ENCODE results near the gene FTO. TPM values are rescaled to one million over a fixed set of nuclear protein-coding genes. Genes with fewer than 3 reads are reported as not detected.

Gene FTO
- total RNA-seq, 1 donor from 2014 or later, result 75.6 TPM

DNA sequence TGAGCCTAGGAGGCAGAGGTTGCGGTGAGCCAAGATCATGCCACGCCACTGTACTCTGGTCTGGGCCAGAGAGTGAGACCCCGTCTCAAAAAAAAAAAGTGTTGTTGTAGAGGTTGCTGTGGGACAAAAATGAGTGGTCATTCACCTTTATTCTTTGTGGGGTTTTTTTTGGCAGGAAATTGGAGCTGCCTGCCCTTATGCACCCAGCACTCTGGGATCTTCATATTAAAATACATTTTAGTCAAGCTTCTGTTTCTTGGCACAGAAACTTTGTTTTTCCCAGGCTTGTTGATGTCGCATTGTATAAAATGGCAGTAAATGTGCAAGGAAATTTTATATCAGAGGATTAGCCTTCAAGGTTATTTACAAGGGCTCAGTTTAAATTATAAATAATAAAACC lies 174.3 kb downstream of the FTO start:
- no peaks in the 10 kb centered on the region for H3K9me3 ChIP-seq
- H3K27ac ChIP-seq, result no peak overlapping the region
- no peak for ATAC-seq
- H3K4me3 ChIP-seq, result no peak overlapping the region
- DNase-seq, result no peak
- TF ChIP-seq, protein P1, sequence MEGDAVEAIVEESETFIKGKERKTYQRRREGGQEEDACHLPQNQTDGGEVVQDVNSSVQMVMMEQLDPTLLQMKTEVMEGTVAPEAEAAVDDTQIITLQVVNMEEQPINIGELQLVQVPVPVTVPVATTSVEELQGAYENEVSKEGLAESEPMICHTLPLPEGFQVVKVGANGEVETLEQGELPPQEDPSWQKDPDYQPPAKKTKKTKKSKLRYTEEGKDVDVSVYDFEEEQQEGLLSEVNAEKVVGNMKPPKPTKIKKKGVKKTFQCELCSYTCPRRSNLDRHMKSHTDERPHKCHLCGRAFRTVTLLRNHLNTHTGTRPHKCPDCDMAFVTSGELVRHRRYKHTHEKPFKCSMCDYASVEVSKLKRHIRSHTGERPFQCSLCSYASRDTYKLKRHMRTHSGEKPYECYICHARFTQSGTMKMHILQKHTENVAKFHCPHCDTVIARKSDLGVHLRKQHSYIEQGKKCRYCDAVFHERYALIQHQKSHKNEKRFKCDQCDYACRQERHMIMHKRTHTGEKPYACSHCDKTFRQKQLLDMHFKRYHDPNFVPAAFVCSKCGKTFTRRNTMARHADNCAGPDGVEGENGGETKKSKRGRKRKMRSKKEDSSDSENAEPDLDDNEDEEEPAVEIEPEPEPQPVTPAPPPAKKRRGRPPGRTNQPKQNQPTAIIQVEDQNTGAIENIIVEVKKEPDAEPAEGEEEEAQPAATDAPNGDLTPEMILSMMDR (IDR thresholded peaks at IDR 0.05), result no peak
- no peaks in the 10 kb centered on the region for H3K27me3 ChIP-seq
- H3K4me1 ChIP-seq, result no peaks in the 10 kb centered on the region
- peaks cover 25% of the 10 kb centered on the region for H3K36me3 ChIP-seq
- intact Hi-C loops (cut with DNase I), result no loop called here

DNA sequence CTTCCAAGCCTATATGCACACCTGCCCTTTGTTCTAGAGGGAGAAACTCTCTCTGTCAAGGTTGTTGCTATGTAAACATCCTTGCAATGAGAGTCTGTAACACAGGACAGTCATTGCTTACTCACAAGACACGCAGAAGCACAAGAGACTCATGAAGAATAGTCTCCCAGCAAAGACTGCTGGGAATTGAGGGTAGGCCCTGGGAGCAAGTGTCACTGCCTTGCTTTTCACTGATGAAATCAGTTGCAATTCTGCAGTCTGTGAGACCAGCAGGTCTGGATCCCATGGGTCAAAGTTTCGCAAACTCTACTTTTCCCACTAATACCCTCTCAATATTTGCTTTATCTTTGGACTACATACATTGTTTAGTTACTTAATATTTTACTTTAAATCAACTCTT lies 177.4 kb downstream of the FTO start:
- TF ChIP-seq, protein P1 (IDR thresholded peaks at IDR 0.05), result no peak
- ATAC-seq (no peak), DNase-seq (no peak)
- intact Hi-C loops (cut with DNase I), result no loop called here
- Histone ChIP-seq H3K27me3 (no peaks in the 10 kb centered on the region), H3K9me3 (no peaks in the 10 kb centered on the region), H3K36me3 (peaks cover 30% of the 10 kb centered on the region), H3K4me1 (no peaks in the 10 kb centered on the region), H3K4me3 (no peak overlapping the region), H3K27ac (no peak overlapping the region)

DNA sequence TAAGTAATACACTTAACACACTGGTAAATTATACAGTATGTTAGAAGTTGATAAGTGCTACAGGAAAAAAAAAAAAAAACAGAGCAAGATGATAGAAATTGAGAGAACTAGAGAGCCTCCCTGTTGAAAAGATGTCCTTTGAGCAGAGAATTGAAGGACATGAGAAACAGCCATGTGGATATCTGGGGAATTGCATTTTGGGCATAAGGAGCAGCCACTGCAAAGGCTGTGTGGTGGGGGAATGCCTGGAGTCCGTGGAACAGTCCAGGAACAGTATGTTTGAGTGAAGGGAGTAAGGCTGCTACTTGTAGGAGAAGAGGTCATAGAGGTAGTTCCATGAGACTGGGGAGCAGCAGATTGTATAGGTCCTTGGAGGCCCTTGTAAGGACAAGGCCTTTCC lies 178.4 kb downstream of the FTO start:
- Histone ChIP-seq H3K4me1 (no peaks in the 10 kb centered on the region), H3K9me3 (no peaks in the 10 kb centered on the region), H3K27me3 (no peaks in the 10 kb centered on the region), H3K4me3 (no peak overlapping the region), H3K27ac (no peak overlapping the region), H3K36me3 (peaks cover 30% of the 10 kb centered on the region)
- TF ChIP-seq, protein P1 (IDR thresholded peaks at IDR 0.05), result no peak
- DNase-seq (no peak), ATAC-seq (no peak)
- intact Hi-C loops (cut with DNase I), result no loop called here

DNA sequence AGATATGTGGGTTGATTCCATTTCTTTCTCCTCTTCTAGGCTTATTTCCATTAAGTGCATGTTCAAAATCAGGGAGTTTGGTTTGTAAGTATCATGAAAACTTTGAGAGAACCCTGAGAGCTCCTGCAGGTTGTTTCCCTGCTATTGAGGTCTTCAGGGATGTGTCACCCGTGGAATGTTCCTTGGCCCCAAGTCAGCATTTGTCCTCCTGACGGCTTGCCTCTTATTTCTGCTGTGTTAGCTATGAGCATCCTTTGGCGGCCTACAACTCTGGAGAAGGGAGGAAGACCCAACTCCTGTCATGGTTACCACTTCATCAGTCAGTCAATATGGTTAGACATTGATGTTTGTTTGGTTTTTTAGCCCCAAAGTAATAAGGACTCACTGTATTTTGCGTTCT lies 180.8 kb downstream of the FTO start:
- Histone ChIP-seq H3K36me3 (peaks cover 37% of the 10 kb centered on the region), H3K9me3 (no peaks in the 10 kb centered on the region), H3K4me1 (no peaks in the 10 kb centered on the region), H3K4me3 (no peak overlapping the region), H3K27ac (no peak overlapping the region), H3K27me3 (no peaks in the 10 kb centered on the region)
- intact Hi-C loops (cut with DNase I), result no loop called here
- TF ChIP-seq, protein P1 (IDR thresholded peaks at IDR 0.05), result no peak
- ATAC-seq (no peak), DNase-seq (no peak)

DNA sequence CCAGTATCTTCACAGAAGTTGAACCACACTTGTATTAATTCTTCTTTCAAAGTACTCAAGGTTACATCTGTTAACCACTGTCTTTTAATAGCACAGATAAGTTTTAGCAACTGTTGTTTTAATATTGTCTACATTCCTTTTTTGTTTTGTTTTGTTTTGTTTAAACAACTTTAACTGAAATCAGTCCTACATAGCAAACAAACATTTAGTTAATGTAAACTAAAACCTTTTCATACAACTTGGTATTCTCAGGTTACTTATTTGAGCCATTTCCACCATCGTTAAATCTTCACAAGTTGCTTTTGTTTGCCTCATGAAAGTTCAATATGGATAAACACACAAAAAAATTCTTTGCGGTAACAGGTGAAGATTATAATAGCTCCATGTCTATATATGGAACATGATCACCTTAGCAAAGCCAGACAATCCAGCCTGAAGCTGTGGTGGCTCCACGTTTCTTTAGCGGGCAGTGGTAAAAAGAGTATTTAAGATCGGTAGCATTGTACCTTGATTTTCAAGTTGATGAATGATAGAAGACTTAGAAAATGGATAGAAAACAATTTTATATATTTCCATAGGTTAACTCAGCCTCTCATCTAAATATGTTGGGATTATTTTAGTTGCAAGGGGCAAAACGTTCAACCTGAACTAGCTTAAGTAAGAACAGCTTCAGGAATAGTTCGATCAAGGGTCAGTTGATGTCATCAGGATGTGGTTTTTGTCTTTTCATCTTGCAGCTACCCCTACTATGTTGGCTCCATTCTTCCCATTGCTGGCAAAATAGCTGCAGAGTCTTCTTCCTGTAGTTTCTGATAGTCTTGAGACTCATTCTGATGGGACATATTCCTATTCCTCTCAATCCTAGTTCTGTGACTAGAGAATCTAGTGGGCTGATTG lies 182.8 kb downstream of the FTO start:
- TF ChIP-seq, protein P1 (IDR thresholded peaks at IDR 0.05), result no peak
- Histone ChIP-seq H3K9me3 (no peaks in the 10 kb centered on the region), H3K4me3 (no peak overlapping the region), H3K36me3 (peaks cover 24% of the 10 kb centered on the region), H3K4me1 (no peaks in the 10 kb centered on the region), H3K27me3 (no peaks in the 10 kb centered on the region), H3K27ac (no peak overlapping the region)
- DNase-seq, result no peak
- no peak for ATAC-seq
- intact Hi-C loops (cut with DNase I), result no loop called here

All from upper lobe of right lung (tissue), 1 donor.